HG03196 (cell line): Measurements from ENCODE around the gene C11orf24.
A peak's percentile ranks its signal among the peaks of the same experiment; 100 is the strongest.
"Not testable (repeated sequence)": the region's sequence is repeated elsewhere in the genome, so short reads cannot be mapped to it uniquely, and the experiment has no call there.

Source experiments
- ATAC-seq: cut with Tn5 transposase; IDR thresholded peaks from one replicate; pipeline ENCODE4 v1.9.1; 2021; ENCODE audit not compliant: unreplicated experiment

The C11orf24 gene

GRCh38 chr11:68256331-68256741, 15.4 kb downstream of the C11orf24 start:
- no peak for ATAC-seq

- ATAC-seq = no peak
Observed at GRCh38 chr11:68255526-68255925, 16.2 kb downstream of the C11orf24 start.

GRCh38 chr11:68254421-68254820, 17.4 kb downstream of the C11orf24 start:
- ATAC-seq = no peak

- no peak for ATAC-seq
Observed at GRCh38 chr11:68251765-68252164, 20.0 kb downstream of the C11orf24 start.

GRCh38 chr11:68244912-68245311, 26.9 kb downstream of the C11orf24 start:
- ATAC-seq = not testable (repeated sequence)

- ATAC-seq = not testable (repeated sequence)
Observed at GRCh38 chr11:68243847-68244246, 27.9 kb downstream of the C11orf24 start.

GRCh38 chr11:68242616-68243015, 29.2 kb downstream of the C11orf24 start:
- no peak for ATAC-seq

- no peak for ATAC-seq
Observed at GRCh38 chr11:68231621-68232020, 40.2 kb downstream of the C11orf24 start.

GRCh38 chr11:68229601-68230000, 42.2 kb downstream of the C11orf24 start:
- ATAC-seq = no peak

- no peak for ATAC-seq
Observed at GRCh38 chr11:68226421-68226820, 45.4 kb downstream of the C11orf24 start.

GRCh38 chr11:68224606-68225005, 47.2 kb downstream of the C11orf24 start:
- ATAC-seq = no peak

- ATAC-seq = no peak
Observed at GRCh38 chr11:68223275-68223674, 48.5 kb downstream of the C11orf24 start.

GRCh38 chr11:68221406-68221805, 50.4 kb downstream of the C11orf24 start:
- no peak for ATAC-seq

- ATAC-seq = no peak
Observed at GRCh38 chr11:68216171-68216938, 55.4 kb downstream of the C11orf24 start.

- no peak for ATAC-seq
Observed at GRCh38 chr11:68215524-68216170, 56.1 kb downstream of the C11orf24 start.

- ATAC-seq = no peak
Observed at GRCh38 chr11:68215087-68215445, 56.7 kb downstream of the C11orf24 start.

GRCh38 chr11:68214173-68215086, 57.3 kb downstream of the C11orf24 start:
- ATAC-seq = no peak

GRCh38 chr11:68213555-68214172, 58.1 kb downstream of the C11orf24 start:
- ATAC-seq = peak; percentile 53

- peak; percentile 11 for ATAC-seq
Observed at GRCh38 chr11:68213135-68213515, 58.6 kb downstream of the C11orf24 start, which contains the start of gene KMT5B. TSS of gene KMT5B (minus strand) at chr11:68213296. CDS start at chr11:68190076, 23,220 bp downstream.

GRCh38 chr11:68212421-68213134, 59.2 kb downstream of the C11orf24 start:
- ATAC-seq = peak; percentile 48
